ENCODE data around the gene APOL3.

GRCh38 chr22:36206255-36206654, 45.7 kb upstream of the APOL3 start:
- no peak for TF ChIP-seq POLR2A (IDR thresholded peaks at IDR 0.05; ENCODE audit: low read length)
- TF ChIP-seq GATA1 (IDR thresholded peaks at IDR 0.05; ENCODE audit: low read depth, low read length): no peak
